ENCODE data around the gene KIAA1755.

The KIAA1755 gene

DNA sequence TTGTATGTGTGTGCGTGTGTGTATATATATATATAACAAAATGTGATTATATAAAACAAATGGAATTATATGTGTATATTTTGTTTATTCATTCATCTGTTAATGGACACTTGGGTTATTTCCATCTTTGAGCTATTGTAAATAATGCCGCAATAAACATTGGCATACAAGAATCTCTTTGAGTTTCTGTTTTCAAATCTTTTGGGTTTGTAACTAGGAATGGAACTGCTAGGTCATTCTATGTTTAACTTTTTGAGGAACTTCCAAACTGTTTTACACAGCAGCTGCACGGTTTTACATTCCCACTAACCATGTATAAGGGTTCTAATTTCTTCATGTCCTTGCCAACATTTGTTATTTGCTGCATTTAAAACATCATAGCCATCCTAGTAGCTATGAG, 55.5 kb downstream of the KIAA1755 start:
- TF ChIP-seq, protein P1, sequence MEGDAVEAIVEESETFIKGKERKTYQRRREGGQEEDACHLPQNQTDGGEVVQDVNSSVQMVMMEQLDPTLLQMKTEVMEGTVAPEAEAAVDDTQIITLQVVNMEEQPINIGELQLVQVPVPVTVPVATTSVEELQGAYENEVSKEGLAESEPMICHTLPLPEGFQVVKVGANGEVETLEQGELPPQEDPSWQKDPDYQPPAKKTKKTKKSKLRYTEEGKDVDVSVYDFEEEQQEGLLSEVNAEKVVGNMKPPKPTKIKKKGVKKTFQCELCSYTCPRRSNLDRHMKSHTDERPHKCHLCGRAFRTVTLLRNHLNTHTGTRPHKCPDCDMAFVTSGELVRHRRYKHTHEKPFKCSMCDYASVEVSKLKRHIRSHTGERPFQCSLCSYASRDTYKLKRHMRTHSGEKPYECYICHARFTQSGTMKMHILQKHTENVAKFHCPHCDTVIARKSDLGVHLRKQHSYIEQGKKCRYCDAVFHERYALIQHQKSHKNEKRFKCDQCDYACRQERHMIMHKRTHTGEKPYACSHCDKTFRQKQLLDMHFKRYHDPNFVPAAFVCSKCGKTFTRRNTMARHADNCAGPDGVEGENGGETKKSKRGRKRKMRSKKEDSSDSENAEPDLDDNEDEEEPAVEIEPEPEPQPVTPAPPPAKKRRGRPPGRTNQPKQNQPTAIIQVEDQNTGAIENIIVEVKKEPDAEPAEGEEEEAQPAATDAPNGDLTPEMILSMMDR (conservative IDR thresholded peaks at IDR 0.05; ENCODE audit: low read depth) = no peak
- H3K27ac ChIP-seq = no peak overlapping the region
- no peak for DNase-seq (ENCODE audit: low spot score)
- ChIA-PET CTCF (interaction anchor here (0.6 kb wide), 1 partner anchor 597 kb away, joined by 4 read pairs; no protein-coding TSS in a partner anchor), POLR2A (ENCODE audit: low non-redundant PET) (no interaction called here)

DNA sequence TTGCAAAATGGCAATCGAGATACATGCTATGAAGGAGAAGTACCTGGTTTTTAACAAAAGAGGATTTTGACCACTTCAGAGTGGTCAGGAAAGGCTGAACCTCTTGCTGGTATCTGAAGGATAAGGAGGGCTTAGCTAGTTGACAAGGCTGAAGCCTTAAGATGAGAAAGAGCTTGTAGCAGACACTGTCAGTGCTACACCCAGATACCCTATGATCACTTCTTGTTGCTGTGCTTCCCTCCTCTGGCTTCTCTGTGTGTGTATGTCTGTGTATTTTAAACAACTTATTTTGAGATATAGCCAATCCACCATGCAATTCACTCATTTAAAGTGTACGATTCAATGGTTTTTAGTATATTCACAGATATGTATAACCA, 56.6 kb downstream of the KIAA1755 start:
- DNase-seq (ENCODE audit: low spot score) = no peak
- ChIA-PET POLR2A (ENCODE audit: low non-redundant PET) (no interaction called here), CTCF (no interaction called here)
- TF ChIP-seq, protein P1 (conservative IDR thresholded peaks at IDR 0.05; ENCODE audit: low read depth) = no peak
- no peak overlapping the region for H3K27ac ChIP-seq

DNA sequence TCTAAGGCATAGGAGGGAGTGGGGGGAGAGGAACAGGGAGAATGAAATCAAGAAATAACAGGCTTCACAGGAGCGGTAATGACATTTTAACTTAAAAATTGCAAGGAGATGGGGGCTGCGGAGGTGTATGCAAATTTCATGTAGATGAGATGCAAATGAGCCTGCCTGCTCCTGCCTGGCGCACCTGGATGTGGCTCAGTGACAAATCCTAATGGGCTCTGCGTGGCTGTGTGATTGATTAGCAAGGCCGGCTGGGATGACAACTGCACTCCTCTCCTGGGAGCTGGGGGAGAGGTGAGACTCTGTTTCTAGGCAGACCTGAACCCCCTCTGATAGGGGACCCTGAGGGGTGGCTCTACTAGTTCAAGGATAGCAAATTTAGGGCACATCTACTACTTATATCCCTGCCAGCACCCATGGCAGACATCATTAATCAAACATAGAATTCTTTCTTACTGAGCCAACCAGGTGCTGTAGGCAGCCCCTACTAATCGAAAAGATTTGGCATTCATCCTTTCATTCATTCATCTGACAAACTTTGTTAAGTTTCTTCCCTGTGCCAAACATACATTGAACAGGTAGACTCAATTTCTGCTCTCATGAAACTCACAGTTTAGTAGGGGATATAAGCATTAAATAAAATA, 57.1 kb downstream of the KIAA1755 start:
- ChIA-PET CTCF (interaction anchor here (0.9 kb wide), 1 partner anchor 16 kb away, joined by 3 read pairs; no protein-coding TSS in a partner anchor), POLR2A (ENCODE audit: low non-redundant PET) (no interaction called here)
- TF ChIP-seq, protein P1 (conservative IDR thresholded peaks at IDR 0.05; ENCODE audit: low read depth) = no peak
- DNase-seq (ENCODE audit: low spot score) = no peak
- no peak overlapping the region for H3K27ac ChIP-seq

DNA sequence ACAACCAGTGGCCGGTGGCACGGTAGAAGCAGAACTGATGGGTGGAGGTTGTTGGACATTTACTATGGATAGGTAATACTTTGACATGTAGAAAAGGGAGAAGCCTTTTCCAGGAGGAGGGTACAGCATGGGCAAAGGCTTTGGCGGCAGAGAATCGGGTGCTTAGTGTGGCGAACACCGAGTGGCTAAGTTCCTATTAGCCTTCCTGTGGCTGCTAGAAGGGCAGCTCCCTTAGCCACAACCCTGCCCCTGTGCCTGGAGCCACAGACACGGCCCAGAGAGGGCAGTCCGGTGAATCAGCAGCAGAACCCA, 57.6 kb downstream of the KIAA1755 start:
- ChIA-PET CTCF (interaction anchor here (0.9 to 1.2 kb wide), 2 partner anchors 17 to 145 kb away, joined by 3 to 4 read pairs; no protein-coding TSS in a partner anchor), POLR2A (ENCODE audit: low non-redundant PET) (no interaction called here)
- TF ChIP-seq, protein P1 (conservative IDR thresholded peaks at IDR 0.05; ENCODE audit: low read depth) = no peak
- DNase-seq (ENCODE audit: low spot score) = no peak
- no peak overlapping the region for H3K27ac ChIP-seq

DNA sequence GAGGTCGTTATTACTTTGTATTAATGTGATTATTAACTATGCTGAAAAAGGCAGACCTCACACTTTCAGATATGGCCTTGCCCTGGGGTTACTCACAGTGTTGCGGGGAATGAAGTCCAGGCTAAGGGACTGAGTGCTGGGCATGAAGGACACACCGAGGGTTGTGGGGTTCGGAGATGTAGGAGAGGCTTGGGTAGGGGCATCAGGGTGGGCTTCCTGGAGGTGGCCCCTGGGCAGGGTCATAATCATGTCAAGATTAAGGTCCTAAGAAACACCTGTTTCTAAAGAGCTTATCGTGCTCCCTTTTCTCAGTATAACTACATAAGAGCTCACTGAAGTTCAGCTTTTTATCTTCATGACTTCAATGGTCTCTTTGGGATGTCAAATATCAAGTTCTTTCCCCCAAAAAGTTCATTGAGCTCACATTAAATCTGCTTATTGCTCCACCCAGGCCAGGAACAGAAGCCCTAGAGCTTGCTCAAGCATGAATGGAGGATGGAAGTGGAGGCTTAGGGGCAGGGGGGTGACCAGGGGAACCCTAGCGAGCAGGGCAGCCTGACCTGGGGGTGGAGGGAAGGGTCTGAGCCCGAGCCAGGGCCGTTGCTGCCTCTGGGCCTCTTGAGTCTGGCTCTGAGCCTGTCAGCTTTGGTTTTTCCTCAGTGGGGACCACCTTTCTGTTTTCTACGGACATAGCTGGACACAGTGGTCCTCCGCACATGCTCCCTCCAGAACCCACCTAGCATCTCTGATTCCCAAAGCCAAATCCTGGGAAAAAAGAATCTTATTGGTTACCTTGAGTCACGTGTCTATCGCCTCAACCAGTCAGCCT, 58.2 kb downstream of the KIAA1755 start:
- ChIA-PET POLR2A (ENCODE audit: low non-redundant PET) (no interaction called here), CTCF (interaction anchor here (0.6 to 1.2 kb wide), 5 partner anchors 11 to 145 kb away, joined by 3 to 4 read pairs (median 3); no protein-coding TSS in a partner anchor)
- DNase-seq (ENCODE audit: low spot score) = no peak
- TF ChIP-seq, protein P1 (conservative IDR thresholded peaks at IDR 0.05; ENCODE audit: low read depth) = no peak
- peak overlapping the region; percentile 77; the same call in 1 of the 2 replicates for H3K27ac ChIP-seq

DNA sequence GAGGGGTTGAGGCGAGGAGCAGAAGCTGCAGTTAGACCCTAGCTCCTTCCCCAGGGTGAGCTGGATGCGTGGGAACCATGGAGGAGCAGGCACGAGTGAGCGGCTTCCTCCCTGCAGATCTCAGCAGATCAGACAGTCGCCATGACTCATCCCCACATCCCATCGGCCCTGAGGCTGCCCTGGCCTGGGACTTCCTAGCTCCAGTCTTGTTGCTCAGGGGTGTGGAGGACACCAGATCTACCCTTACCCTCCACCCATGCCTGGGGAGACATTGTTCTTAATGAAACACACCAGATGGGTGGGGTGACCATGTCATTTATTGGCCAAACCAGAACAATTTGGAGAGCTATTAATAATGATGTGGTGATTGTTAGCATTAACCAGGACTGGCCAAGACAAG, 59.2 kb downstream of the KIAA1755 start:
- peak; percentile 93 for DNase-seq (ENCODE audit: low spot score)
- CTCF ChIA-PET = interaction anchor here (0.6 to 1.2 kb wide), 4 partner anchors 12 to 121 kb away, joined by 3 to 5 read pairs (median 4); no protein-coding TSS in a partner anchor
- POLR2A ChIA-PET (ENCODE audit: low non-redundant PET) = no interaction called here
- peak overlapping the region; percentile 77 for H3K27ac ChIP-seq
- TF ChIP-seq, protein P1 (conservative IDR thresholded peaks at IDR 0.05; ENCODE audit: low read depth) = no peak

Measured in RWPE1 (cell line).